ENCODE data around the gene SLC22A23.

GRCh38 chr6:3482869-3483268 is 26.0 kb upstream of the SLC22A23 start:
- TF ChIP-seq ATF2 (tag by site-specific recombination; IDR thresholded peaks at IDR 0.05; ENCODE audit: low read depth) (no peak), CTCF (tag by site-specific recombination; IDR thresholded peaks at IDR 0.05) (no peak), ZNF324 (tag by site-specific recombination; IDR thresholded peaks at IDR 0.05) (no peak), ZNF350 (tag by site-specific recombination; IDR thresholded peaks at IDR 0.05) (no peak), ZBTB20 (tag by site-specific recombination; IDR thresholded peaks at IDR 0.05) (no peak), REST (tag by site-specific recombination; IDR thresholded peaks at IDR 0.05) (no peak), TCF7L2 (IDR thresholded peaks at IDR 0.05; ENCODE audit: borderline replicate concordance, low read depth, low read length) (no peak), BCL11A (tag by site-specific recombination; IDR thresholded peaks at IDR 0.05; ENCODE audit: low read depth) (no peak), KLF10 (tag by site-specific recombination; IDR thresholded peaks at IDR 0.05) (no peak), YY1 (tag by site-specific recombination; IDR thresholded peaks at IDR 0.05) (no peak), PATZ1 (tag by site-specific recombination; IDR thresholded peaks at IDR 0.05) (no peak), ZSCAN18 (tag by site-specific recombination; IDR thresholded peaks at IDR 0.05) (no peak)
